Activated CD4-positive, CD25-positive, alpha-beta regulatory T cell treated with anti-CD3 and anti-CD28 coated beads, Interleukin-2, amount 50 U/mL, for 24 hours (primary cell): ENCODE data around the gene RPS21.

ENCODE experiments used
- ATAC-seq, 2 donors: fragments of 150-1000 bp; cut with Tn5 transposase; one replicate each; pipeline ENCODE4 v1.10.0; 2021; ENCODE audit warnings: mild to moderate bottlenecking in 1 of 2, moderate library complexity in 1 of 2

RPS21 gene

GRCh38 chr20:62428002-62428372 is 41.1 kb downstream of the RPS21 start:
- no peak for ATAC-seq

- ATAC-seq = no peak
Measured at GRCh38 chr20:62428396-62429295, 41.7 kb downstream of the RPS21 start.

- no peak for ATAC-seq
Measured at GRCh38 chr20:62429455-62430310, 42.8 kb downstream of the RPS21 start.

DNA sequence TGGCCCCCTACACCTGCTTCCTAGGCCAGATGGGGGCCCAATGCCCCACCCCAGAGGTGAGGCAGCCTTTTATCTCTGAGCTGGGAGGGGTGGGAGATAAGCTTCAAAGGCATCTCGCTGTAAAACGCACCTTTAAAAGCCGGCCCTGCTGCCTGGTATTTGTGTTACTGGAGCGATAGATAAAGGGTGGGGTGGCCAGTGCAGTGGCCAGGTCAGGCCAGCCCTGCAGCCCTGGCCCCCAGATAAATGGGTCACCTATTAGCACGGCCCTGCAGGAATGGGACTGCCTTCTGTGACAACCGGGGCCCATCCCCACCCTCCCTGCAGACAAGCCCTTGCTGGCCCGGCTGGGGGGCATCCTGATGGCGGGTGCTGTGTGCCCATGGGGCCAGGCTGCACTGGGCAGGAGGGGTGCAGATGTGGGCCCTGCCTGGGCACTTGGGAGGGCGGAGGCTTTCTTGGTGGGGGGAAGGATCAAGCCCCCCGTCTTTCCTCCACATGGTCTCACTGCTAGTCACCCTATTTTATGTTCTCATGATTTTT is 43.5 kb downstream of the RPS21 start:
- ATAC-seq = no peak

GRCh38 chr20:62430866-62431447 is 44.1 kb downstream of the RPS21 start:
- no peak for ATAC-seq

GRCh38 chr20:62433658-62434497 is 47.0 kb downstream of the RPS21 start:
- ATAC-seq = no peak

DNA sequence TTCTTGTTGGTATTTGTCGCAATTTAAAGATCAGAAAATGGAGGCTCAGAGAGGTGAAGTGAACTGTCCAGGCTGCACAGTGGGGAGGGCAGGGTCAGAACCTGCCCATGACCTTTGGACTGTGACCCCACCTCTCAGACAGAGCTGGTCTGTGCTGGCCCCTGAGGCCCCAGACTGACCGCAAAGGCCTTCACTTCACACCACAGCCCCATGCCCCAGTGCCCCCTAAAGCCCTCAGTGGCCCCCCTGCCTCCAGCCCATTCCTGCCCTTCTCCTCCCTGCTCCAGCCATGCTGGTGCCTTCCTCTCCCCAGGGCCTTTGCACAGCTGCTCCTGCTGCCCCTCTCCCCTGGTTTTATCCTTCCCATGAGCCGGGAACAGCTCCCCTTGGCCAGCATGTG is 49.8 kb downstream of the RPS21 start:
- no peak for ATAC-seq

DNA sequence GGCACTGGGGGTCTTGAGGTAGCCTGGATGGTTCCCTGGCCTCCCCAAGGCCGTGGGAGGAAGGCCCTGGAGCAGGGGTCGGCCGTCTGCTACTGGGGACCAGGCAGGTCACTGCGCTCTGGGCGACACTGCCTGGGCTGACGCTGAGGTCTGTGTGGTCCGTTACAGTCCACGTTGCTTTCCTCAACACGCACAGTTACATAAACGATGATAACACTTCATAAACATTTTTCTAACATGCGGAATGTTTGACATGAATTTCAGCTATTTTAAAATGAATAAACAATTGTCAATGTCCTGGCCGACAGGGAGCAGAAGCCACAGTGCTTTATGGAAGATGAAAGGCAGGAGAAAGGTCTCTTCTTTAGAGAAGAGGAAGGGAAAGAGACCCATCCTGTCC is 50.6 kb downstream of the RPS21 start:
- ATAC-seq = no peak

DNA sequence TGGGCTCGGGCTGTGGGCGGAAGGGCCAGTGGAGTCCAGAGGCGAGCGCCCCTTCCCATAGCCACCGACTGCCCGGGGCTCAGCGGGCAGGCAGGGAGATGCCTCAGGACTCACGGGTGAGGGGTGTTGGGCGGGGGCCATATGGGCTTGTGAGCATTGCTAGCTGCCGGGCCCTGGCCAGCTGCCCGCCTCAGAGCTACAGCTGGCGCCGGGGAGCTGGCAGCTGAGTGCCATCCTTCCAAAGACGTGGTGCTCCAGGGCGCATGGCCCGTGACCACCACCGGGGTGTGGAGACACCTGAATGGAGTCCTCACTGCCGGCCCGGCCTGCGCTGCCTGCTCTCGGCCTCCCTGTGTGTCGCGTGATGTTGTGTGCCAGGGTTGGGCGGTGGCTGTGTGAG is 51.0 kb downstream of the RPS21 start:
- ATAC-seq = no peak
